Inferior parietal cortex (tissue), 1 donor: ENCODE results near the gene HECW1.
"Not testable (repeated sequence)": the region's sequence is repeated elsewhere in the genome, so short reads cannot be mapped to it uniquely, and the experiment has no call there.

Experiments used
- DNase-seq: peaks from one replicate; pipeline ENCODE4 v3.0.0-alpha.2; 2016; ENCODE audit errors: extremely low spot score

HECW1 gene

GRCh38 chr7:43309706-43310022 lies 197.2 kb downstream of the HECW1 start:
- no peak for DNase-seq

GRCh38 chr7:43311052-43311451 lies 198.6 kb downstream of the HECW1 start:
- no peak for DNase-seq

- no peak for DNase-seq
These were observed 199.2 kb downstream of the HECW1 start for GRCh38 chr7:43311694-43312093.

- DNase-seq = no peak
These were observed 201.4 kb downstream of the HECW1 start for GRCh38 chr7:43313628-43314378.

- DNase-seq = peak; percentile 48
These were observed 202.1 kb downstream of the HECW1 start for GRCh38 chr7:43314379-43315158.

- DNase-seq = no peak
These were observed 204.6 kb downstream of the HECW1 start for GRCh38 chr7:43317075-43317474.

- DNase-seq = no peak
These were observed 205.8 kb downstream of the HECW1 start for GRCh38 chr7:43318188-43318770.

GRCh38 chr7:43325595-43325994 lies 213.1 kb downstream of the HECW1 start:
- DNase-seq = no peak

- no peak for DNase-seq
These were observed 215.9 kb downstream of the HECW1 start for GRCh38 chr7:43328336-43328735.

GRCh38 chr7:43328785-43329380 lies 216.4 kb downstream of the HECW1 start:
- no peak for DNase-seq

- no peak for DNase-seq
These were observed 219.8 kb downstream of the HECW1 start for GRCh38 chr7:43332193-43332796.

- DNase-seq = no peak
These were observed 224.7 kb downstream of the HECW1 start for GRCh38 chr7:43337191-43337590.

- no peak for DNase-seq
These were observed 225.4 kb downstream of the HECW1 start for GRCh38 chr7:43337811-43338210.

GRCh38 chr7:43341132-43341531 lies 228.7 kb downstream of the HECW1 start:
- DNase-seq = no peak

- DNase-seq = not testable (repeated sequence)
These were observed 231.0 kb downstream of the HECW1 start for GRCh38 chr7:43343417-43343816.

- DNase-seq = not testable (repeated sequence)
These were observed 233.2 kb downstream of the HECW1 start for GRCh38 chr7:43345696-43346095.

GRCh38 chr7:43351683-43352082 lies 239.2 kb downstream of the HECW1 start:
- DNase-seq = no peak

- DNase-seq = no peak
These were observed 241.5 kb downstream of the HECW1 start for GRCh38 chr7:43353902-43354301.

GRCh38 chr7:43362652-43363034 lies 250.2 kb downstream of the HECW1 start:
- DNase-seq = no peak

GRCh38 chr7:43363035-43363791 lies 250.8 kb downstream of the HECW1 start:
- no peak for DNase-seq

- no peak for DNase-seq
These were observed 251.9 kb downstream of the HECW1 start for GRCh38 chr7:43364391-43364790.
